HepG2 (cell line): Measurements from ENCODE around the gene PTPN3. TPM values are rescaled to one million over a fixed set of nuclear protein-coding genes. Genes with fewer than 3 reads are reported as not detected.

Experiments
- ATAC-seq: fragments of 200-7000 bp; cut with Tn5 transposase; 3 replicates; pipeline ENCODE4 v1.9.1; 2020; ENCODE audit warnings: mild to moderate bottlenecking, moderate library complexity
- BruUV-seq: library from RNA; stranded (reverse); fragments of 400-500 nt; replicated peaks from 2 replicates; lab custom pipeline; 2021; lab: Mats Ljungman, UMichigan
- CTCF ChIA-PET: fragments of 300-600 bp; formaldehyde crosslinking; extraction: SDS; loops from one replicate; lab custom pipeline; 2021; ENCODE audit warnings: low total read pairs, inconsistent platforms, low intra/inter-chr PET ratio; lab: Yijun Ruan, JAX
- POLR2A ChIA-PET: fragments of 350-600 bp; sonication (Branson Sonifier 250); formaldehyde crosslinking; loops from one replicate; lab custom pipeline; 2020; ENCODE audit warnings: antibody characterized with exemption, inconsistent platforms; lab: Yijun Ruan, JAX
- DNase-seq: peaks from one replicate; pipeline ENCODE4 v3.0.0-alpha.2; 2015; ENCODE audit warnings: low spot score
- FAIRE-seq: peaks from 3 replicates; lab custom pipeline; 2011; peaks lifted over from hg19 to GRCh38; lab: Jason Lieb, UNC
- H2AFZ ChIP-seq: one replicate; pipeline ENCODE4 v1.6.1; 2011; ENCODE audit warnings: low read length, inconsistent platforms
- H3K27ac ChIP-seq: fragments of 300-600 bp; 3 replicates; pipeline ENCODE4 v1.8.0; 2011; ENCODE audit warnings: mixed run types, mild to moderate bottlenecking, mixed read lengths, low read length, inconsistent platforms; ENCODE audit not compliant: insufficient read depth; ENCODE audit errors: extremely low read length
- H3K27me3 ChIP-seq, 2 experiments: fragments of 200-600 bp in 1 of 2; 2 replicates in 1 of 2; 3 replicates in 1 of 2; pipeline versions ENCODE4 v1.6.0 to v1.8.0; 2011; ENCODE audit warnings: low read length in 2 of 2, mild to moderate bottlenecking in 2 of 2, moderate library complexity in 2 of 2, inconsistent platforms in 1 of 2; ENCODE audit not compliant: insufficient read depth in 2 of 2, control insufficient read depth in 1 of 2
- H3K36me3 ChIP-seq, 2 experiments: fragments of 200-600 bp in 1 of 2; replicated peaks in 1 of 2; 2 replicates in 1 of 2; 3 replicates in 1 of 2; pipeline versions ENCODE4 v1.5.1 to v1.8.0; 2011; ENCODE audit warnings: low read length in 2 of 2, inconsistent platforms in 1 of 2; ENCODE audit not compliant: insufficient read depth in 2 of 2, control insufficient read depth in 1 of 2
- H3K4me1 ChIP-seq: 2 replicates; pipeline ENCODE4 v1.5.1; 2012; ENCODE audit warnings: low read length, inconsistent platforms; ENCODE audit not compliant: insufficient read depth
- H3K4me2 ChIP-seq: 2 replicates; pipeline ENCODE4 v1.6.0; 2011; ENCODE audit warnings: low read depth, low read length, inconsistent platforms
- H3K4me3 ChIP-seq, 3 experiments: fragments of 200-600 bp in 1 of 3; sonication (generic), shearing (Covaris generic) in 1 of 3; replicated peaks in 1 of 3; 2 replicates each; pipeline ENCODE4 v1.5.1; 2011 to 2016; ENCODE audit warnings: low read length in 3 of 3, inconsistent platforms in 2 of 3, low read depth in 2 of 3, mild to moderate bottlenecking in 2 of 3, control low read depth in 1 of 3, mixed read lengths in 1 of 3; ENCODE audit not compliant: insufficient read depth in 1 of 3
- H3K79me2 ChIP-seq: one replicate; pipeline ENCODE4 v1.6.1; 2011; ENCODE audit warnings: low read length, inconsistent platforms; ENCODE audit not compliant: insufficient read depth
- H3K9ac ChIP-seq: 2 replicates; pipeline ENCODE4 v1.6.0; 2011; ENCODE audit warnings: mild to moderate bottlenecking, low read depth, low read length, inconsistent platforms; ENCODE audit not compliant: insufficient read depth
- H3K9me3 ChIP-seq: 2 replicates; pipeline ENCODE4 v1.5.1; 2012; ENCODE audit warnings: mild to moderate bottlenecking, low read length
- H4K20me1 ChIP-seq: 2 replicates; pipeline ENCODE4 v1.6.0; 2011; ENCODE audit warnings: inconsistent platforms, mild to moderate bottlenecking, low read length, moderate library complexity; ENCODE audit not compliant: insufficient read depth
- GABPA ChIP-seq, 2 experiments: IDR thresholded peaks; 2 replicates each; pipeline ENCODE4 v1.6.1; 2011 to 2016; ENCODE audit warnings: low read depth in 2 of 2, low read length in 1 of 2, missing biosample characterization in 1 of 2, missing genetic modification characterization in 1 of 2
- KAT8 ChIP-seq: IDR thresholded peaks from 2 replicates; pipeline ENCODE4 v1.6.1; 2016; ENCODE audit warnings: missing genetic modification reagents, missing compliant biosample characterization
- RAD51 ChIP-seq: fragments of 450-650 bp; IDR thresholded peaks from 2 replicates; pipeline ENCODE4 v1.6.1; 2016; ENCODE audit warnings: borderline replicate concordance
- TCF7L2 ChIP-seq: IDR thresholded peaks from 2 replicates; pipeline ENCODE4 v1.6.1; 2011; ENCODE audit warnings: mild to moderate bottlenecking, low read depth, low read length, moderate library complexity
- ZNF629 ChIP-seq: sonication (generic); formaldehyde crosslinking; conservative IDR thresholded peaks from 2 replicates; pipeline ENCODE4 v1.5.0; 2020; ENCODE audit warnings: missing genetic modification reagents
- WGBS: methylation state at CpG from one replicate; pipeline ENCODE4 v1.1.6; 2017; ENCODE audit warnings: low lambda C conversion rate; 5-methylcytosine and 5-hydroxymethylcytosine counted together
- in situ Hi-C: cut with HindIII; loops from 2 replicates; pipeline ENCODE4 v1.10.0; 2017; ENCODE audit warnings: low pct_unique_long_range_greater_than_20kb; ENCODE audit not compliant: extremely low pct_ligation_motif_present
- intact Hi-C: fragments of 100-400 bp; cut with micrococcal nuclease; formaldehyde crosslinking; loops from one replicate; pipeline ENCODE4 v1.10.0; 2022; ENCODE audit not compliant: unreplicated experiment
- polyA plus RNA-seq, 8 experiments: library from polyadenylated mRNA; depleted of rRNA in 3 of 8; stranded (reverse) in 7 of 8; unstranded in 1 of 8; fragments of >200 nt; fragmentation: Illumina TruSeq in 4 of 8; extraction: Trizol in 4 of 8; gene quantifications; 2 replicates each; pipeline versions ENCODE4 v1.2.1 to v1.2.3, GENCODE V29; 2011 to 2016; ENCODE audit warnings: low read depth in 4 of 8, missing spikeins in 1 of 8, mixed read lengths in 1 of 8; ENCODE audit not compliant: insufficient read depth in 1 of 8
- total RNA-seq, 5 experiments: library from RNA; depleted of rRNA; stranded (reverse); fragments of >200 nt; fragmentation: Illumina TruSeq; extraction: Trizol; gene quantifications; 2 replicates each; pipeline ENCODE4 v1.2.3, GENCODE V29; 2016; ENCODE audit warnings: low read depth in 1 of 5
- TF ChIP-seq, protein P1 (sequence below): sonication (generic); formaldehyde crosslinking; IDR thresholded peaks from 2 replicates; pipeline ENCODE4 v1.5.0; 2020; ENCODE audit warnings: mild to moderate bottlenecking, missing genetic modification reagents, borderline replicate concordance

Gene PTPN3
- total and polyA plus RNA-seq, 2 of the 13 experiments (the other 11 are each of a cell fraction or from before 2014, with no cell fraction given), result 5.6 to 20.5 TPM

DNA sequence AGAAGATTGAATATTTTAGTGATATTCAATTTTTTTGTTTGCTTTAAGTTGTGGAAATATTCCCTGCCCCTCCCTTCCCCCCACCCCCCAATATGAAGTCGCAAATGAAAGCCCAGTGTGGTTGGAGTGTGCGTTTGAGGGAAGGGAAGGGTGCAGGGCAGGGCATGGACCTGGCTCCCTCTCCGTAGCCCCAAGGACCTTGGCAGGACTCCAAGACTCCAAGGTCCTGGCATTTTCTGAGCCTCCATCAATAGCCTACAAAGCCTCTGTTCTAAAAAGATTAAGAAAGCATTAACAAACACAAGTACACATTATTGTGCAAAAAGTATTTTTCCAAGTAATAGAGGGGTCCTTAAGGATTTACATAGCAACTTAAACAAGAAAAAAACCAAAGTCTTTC lies 38.8 kb upstream of the PTPN3 start:
- no peak overlapping the region for H2AFZ ChIP-seq
- DNase-seq (no peak), ATAC-seq (no peak), FAIRE-seq (no peak)
- 2% methylated on average over 3 of the region's 3 CpGs for WGBS
- no peak overlapping the region for H3K4me2 ChIP-seq
- no peak for TF ChIP-seq GABPA (IDR thresholded peaks at IDR 0.05; ENCODE audit: low read depth, low read length)
- TF ChIP-seq GABPA (CRISPR knock-in tag; IDR thresholded peaks at IDR 0.05; ENCODE audit: low read depth), result no peak
- TF ChIP-seq ZNF629 (CRISPR knock-in tag), result no peak
- TF ChIP-seq TCF7L2, result no peak
- peaks cover 0 to 4% of the 10 kb centered on the region in 2 experiments; a peak in 1 of 5 replicates for H3K27me3 ChIP-seq
- no peaks in the 10 kb centered on the region for H4K20me1 ChIP-seq
- H3K4me1 ChIP-seq, result no peaks in the 10 kb centered on the region
- H3K9me3 ChIP-seq, result no peaks in the 10 kb centered on the region
- no TSS peak for BruUV-seq
- H3K79me2 ChIP-seq, result no peaks in the 10 kb centered on the region
- no peak overlapping the region for H3K27ac ChIP-seq
- no peak overlapping the region for H3K9ac ChIP-seq
- no peak overlapping the region for H3K4me3 ChIP-seq
- POLR2A ChIA-PET, result no interaction called here
- CTCF ChIA-PET, result no interaction called here
- intact Hi-C loops, result no loop called here
- H3K36me3 ChIP-seq, result no peaks in the 10 kb centered on the region
- in situ Hi-C loops, result no loop called here

DNA sequence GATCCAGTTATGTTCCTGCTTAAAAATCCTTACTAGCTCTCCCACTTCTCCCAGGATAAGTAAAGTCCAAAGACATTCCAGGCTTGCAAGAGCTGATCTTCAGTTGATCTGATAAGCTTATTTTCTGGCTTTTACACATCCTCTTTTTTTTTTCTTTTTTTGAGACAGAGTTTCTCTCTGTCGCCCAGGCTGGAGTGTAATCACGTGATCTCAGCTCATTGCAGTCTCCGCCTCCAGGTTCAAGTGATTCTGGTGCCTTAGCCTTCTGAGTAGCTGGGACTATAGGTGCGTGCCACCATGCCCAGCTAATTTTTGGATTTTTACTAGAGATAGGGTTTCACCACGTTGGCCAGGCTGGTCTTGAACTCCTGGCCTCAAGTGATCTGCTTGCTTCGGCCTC lies 37.3 kb upstream of the PTPN3 start:
- DNase-seq, result no peak
- Histone ChIP-seq H3K9me3 (no peaks in the 10 kb centered on the region), H3K27ac (no peak overlapping the region)
- intact Hi-C loops, result no loop called here
- in situ Hi-C loops, result no loop called here
- TF ChIP-seq, protein P1, sequence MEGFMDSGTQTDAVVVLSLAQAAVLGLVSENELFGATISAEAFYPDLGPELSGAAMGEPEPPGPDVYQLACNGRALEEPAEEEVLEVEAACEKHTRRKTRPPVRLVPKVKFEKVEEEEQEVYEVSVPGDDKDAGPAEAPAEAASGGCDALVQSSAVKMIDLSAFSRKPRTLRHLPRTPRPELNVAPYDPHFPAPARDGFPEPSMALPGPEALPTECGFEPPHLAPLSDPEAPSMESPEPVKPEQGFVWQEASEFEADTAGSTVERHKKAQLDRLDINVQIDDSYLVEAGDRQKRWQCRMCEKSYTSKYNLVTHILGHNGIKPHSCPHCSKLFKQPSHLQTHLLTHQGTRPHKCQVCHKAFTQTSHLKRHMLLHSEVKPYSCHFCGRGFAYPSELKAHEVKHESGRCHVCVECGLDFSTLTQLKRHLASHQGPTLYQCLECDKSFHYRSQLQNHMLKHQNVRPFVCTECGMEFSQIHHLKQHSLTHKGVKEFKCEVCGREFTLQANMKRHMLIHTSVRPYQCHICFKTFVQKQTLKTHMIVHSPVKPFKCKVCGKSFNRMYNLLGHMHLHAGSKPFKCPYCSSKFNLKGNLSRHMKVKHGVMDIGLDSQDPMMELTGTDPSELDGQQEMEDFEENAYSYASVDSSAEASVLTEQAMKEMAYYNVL (CRISPR knock-in tag), result no peak
- peak; percentile 72; the same call in 1 of the 2 replicates for TF ChIP-seq RAD51
- no peak for TF ChIP-seq KAT8 (CRISPR knock-in tag)
- TF ChIP-seq, all 625 proteins: peak for 1
- POLR2A ChIA-PET, result no interaction called here
- Histone ChIP-seq H4K20me1 (no peaks in the 10 kb centered on the region), H3K4me3 (no peak overlapping the region), H3K79me2 (no peaks in the 10 kb centered on the region), H3K9ac (no peak overlapping the region), H3K36me3 (no peaks in the 10 kb centered on the region), H2AFZ (no peak overlapping the region), H3K4me2 (no peak overlapping the region), H3K27me3 (peaks cover 0 to 4% of the 10 kb centered on the region in 2 experiments; a peak in 1 of 5 replicates), H3K4me1 (no peaks in the 10 kb centered on the region)
- CTCF ChIA-PET, result no interaction called here
- FAIRE-seq, result no peak
- no TSS peak for BruUV-seq
- WGBS, result 38% methylated on average over 6 of the region's 6 CpGs
- no peak for ATAC-seq
